Ectodermal cell (in vitro differentiated cells): ENCODE results near the gene EYS.

ENCODE experiments used
- H3K27ac ChIP-seq: 2 replicates; pipeline ENCODE4 v1.7.0; 2013; ENCODE audit warnings: mild to moderate bottlenecking, low read depth, low read length; ENCODE audit not compliant: insufficient read depth, poor library complexity, severe bottlenecking
- H3K27me3 ChIP-seq: 2 replicates; pipeline ENCODE4 v1.7.0; 2013; ENCODE audit warnings: mild to moderate bottlenecking, low read length; ENCODE audit not compliant: insufficient read depth, control insufficient read depth, poor library complexity, severe bottlenecking
- H3K36me3 ChIP-seq: one replicate; pipeline ENCODE4 v1.7.0; 2013; ENCODE audit warnings: low read length; ENCODE audit not compliant: control insufficient read depth, insufficient read depth
- H3K4me1 ChIP-seq: one replicate; pipeline ENCODE4 v1.7.0; 2013; ENCODE audit warnings: low read length; ENCODE audit not compliant: control insufficient read depth, insufficient read depth
- H3K4me3 ChIP-seq: 2 replicates; pipeline ENCODE4 v1.7.0; 2013; ENCODE audit warnings: low read depth, low read length, control low read depth; ENCODE audit not compliant: insufficient read depth
- H3K9me3 ChIP-seq: 2 replicates; pipeline ENCODE4 v1.7.0; 2013; ENCODE audit warnings: mild to moderate bottlenecking, low read length, moderate library complexity; ENCODE audit not compliant: control insufficient read depth
- WGBS, 2 experiments: methylation state at CpG; one replicate each; pipeline ENCODE4 v1.1.7; 2013; ENCODE audit warnings: missing lambda C conversion rate in 2 of 2; 5-methylcytosine and 5-hydroxymethylcytosine counted together

EYS gene

GRCh38 chr6:64310214-64310613, 1396.8 kb downstream of the EYS start:
- Histone ChIP-seq H3K9me3 (no peaks in the 10 kb centered on the region), H3K4me1 (no peaks in the 10 kb centered on the region), H3K4me3 (no peak overlapping the region), H3K27ac (no peak overlapping the region), H3K27me3 (no peaks in the 10 kb centered on the region), H3K36me3 (no peaks in the 10 kb centered on the region)

DNA sequence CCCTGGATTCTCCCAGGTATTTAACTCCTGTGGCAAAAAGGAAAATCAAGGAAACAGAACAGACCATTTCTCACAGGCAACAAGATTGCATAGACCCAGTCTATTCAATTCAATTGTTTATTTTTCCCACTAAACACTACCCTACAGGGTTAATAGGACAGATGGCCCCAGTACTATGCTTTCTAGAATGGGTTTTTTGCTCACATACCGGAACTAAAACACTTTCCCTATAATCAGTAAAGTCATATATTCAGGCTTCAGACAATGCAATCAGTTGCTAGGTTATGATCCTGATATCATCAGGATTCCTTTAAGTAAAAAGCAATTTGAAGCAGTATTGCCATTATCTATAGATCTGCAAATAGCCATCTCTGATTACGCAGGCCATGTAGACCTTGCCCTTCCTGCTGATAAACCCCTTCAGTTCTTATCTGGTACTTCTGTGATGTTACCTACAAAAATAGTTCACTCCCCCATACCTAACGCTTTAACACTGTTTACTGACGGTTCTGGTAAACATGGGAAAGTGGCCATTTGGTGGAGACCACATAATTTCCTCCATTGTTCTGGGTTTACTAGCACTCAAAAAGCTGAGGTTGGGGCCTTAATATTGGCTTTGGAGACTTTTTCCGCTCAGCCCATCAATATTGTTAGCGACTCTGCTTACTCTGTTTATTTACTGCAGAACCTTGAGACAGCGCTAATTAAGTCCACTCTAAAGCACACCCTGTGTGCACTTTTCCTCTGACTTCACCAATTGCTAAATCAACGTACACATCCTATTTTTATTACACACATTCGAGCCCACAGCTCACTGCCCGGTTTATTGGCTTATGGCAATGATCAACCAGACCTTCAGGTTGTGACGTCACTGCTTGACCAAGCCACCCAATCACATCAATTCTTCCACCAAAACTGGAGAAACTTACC, 1405.5 kb downstream of the EYS start:
- no peaks in the 10 kb centered on the region for H3K27me3 ChIP-seq
- no peaks in the 10 kb centered on the region for H3K9me3 ChIP-seq
- no peak overlapping the region for H3K27ac ChIP-seq
- H3K4me1 ChIP-seq: no peaks in the 10 kb centered on the region
- WGBS, 2 experiments: 92 to 96% methylated on average over 11 of the region's 11 CpGs
- H3K4me3 ChIP-seq: no peak overlapping the region
- no peaks in the 10 kb centered on the region for H3K36me3 ChIP-seq

DNA sequence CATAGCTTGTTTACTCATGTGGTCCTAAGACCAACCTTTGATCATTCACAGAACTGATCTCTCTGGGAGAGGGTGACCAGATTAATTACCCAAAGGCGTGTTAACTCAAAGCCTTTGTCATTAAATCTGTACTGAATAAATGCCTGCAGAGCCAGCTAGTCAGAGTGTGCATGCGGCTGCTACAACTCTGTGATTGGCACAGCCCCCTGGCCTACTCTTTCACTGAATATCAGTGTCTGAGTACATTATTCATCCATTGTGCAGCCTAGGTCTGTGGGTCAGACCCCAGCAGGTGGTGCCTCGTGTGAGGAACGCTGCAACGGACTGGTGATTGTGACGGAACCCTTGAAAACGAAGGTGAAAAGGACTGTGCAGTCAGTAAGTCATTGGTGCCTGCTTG, 1407.8 kb downstream of the EYS start:
- H3K36me3 ChIP-seq: no peaks in the 10 kb centered on the region
- no peaks in the 10 kb centered on the region for H3K9me3 ChIP-seq
- no peaks in the 10 kb centered on the region for H3K4me1 ChIP-seq
- no peaks in the 10 kb centered on the region for H3K27me3 ChIP-seq
- H3K27ac ChIP-seq: no peak overlapping the region
- H3K4me3 ChIP-seq: no peak overlapping the region
- 93% methylated on average over 7 of the region's 7 CpGs for WGBS, 2 experiments

DNA sequence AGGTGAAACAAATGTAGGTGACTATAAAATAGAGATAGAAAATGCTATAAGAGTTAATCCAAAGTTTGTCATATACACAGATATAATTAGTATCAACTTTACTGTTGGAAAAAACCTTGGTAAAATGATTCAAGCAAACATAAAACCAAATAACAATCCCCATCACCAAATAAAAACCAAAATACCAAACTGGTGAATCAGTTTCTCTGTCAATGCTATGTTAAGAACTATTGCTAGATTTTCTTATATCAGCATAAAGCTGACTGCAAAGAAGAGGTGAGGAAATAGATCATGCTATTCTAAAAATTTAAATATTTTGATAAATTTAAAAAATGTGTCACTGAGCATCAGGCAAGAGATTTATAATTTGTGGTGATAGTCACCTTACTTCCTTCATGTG, 1413.0 kb downstream of the EYS start:
- H3K9me3 ChIP-seq: no peaks in the 10 kb centered on the region
- H3K4me3 ChIP-seq: no peak overlapping the region
- H3K27me3 ChIP-seq: no peaks in the 10 kb centered on the region
- no peak overlapping the region for H3K27ac ChIP-seq
- no peaks in the 10 kb centered on the region for H3K36me3 ChIP-seq
- no peaks in the 10 kb centered on the region for H3K4me1 ChIP-seq

DNA sequence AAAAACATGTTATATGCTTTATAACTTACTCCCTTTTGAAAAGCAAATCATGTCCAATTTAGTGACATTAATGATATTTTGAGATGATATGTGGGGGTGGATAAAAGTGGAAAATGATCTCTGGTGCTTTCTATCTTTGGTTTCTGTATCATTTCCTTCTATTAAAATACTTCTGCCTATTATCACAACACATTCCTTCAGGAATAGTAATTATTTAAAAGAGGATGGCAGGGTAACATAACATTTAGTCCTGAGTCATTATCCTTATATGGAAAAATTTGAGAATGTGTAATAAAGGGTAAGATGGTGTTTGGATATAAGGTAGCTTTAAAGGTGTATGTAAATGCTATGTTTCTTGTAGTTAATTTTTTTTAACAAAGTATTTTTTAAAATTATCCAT, 1413.7 kb downstream of the EYS start:
- no peak overlapping the region for H3K27ac ChIP-seq
- no peaks in the 10 kb centered on the region for H3K36me3 ChIP-seq
- no peak overlapping the region for H3K4me3 ChIP-seq
- no peaks in the 10 kb centered on the region for H3K4me1 ChIP-seq
- no peaks in the 10 kb centered on the region for H3K27me3 ChIP-seq
- H3K9me3 ChIP-seq: no peaks in the 10 kb centered on the region

- Histone ChIP-seq H3K9me3 (no peaks in the 10 kb centered on the region), H3K36me3 (no peaks in the 10 kb centered on the region), H3K27me3 (no peaks in the 10 kb centered on the region), H3K4me3 (no peak overlapping the region), H3K27ac (no peak overlapping the region), H3K4me1 (no peaks in the 10 kb centered on the region)
- 45 to 50% methylated on average over 2 of the region's 3 CpGs for WGBS, 2 experiments
Observed at GRCh38 chr6:64290867-64291266, 1416.2 kb downstream of the EYS start.

DNA sequence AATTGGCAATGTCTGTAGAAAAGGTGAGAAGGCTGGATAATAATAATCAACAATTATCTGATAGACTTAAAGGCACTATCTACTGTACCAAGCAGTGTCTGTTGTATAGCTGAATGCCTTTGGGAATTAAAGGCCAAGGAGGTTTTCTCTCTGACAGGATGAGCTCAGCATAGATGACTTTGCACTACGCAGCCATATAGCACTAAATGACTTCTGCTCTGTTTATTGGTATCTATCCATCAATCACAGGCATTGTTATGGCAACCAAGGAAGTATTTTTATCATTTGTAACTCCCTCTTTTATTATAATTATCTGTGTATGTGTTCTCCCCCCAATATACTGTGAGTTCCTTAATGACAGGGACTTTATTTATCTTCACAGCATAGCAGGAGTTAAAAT, 1417.1 kb downstream of the EYS start:
- no peaks in the 10 kb centered on the region for H3K9me3 ChIP-seq
- no peak overlapping the region for H3K4me3 ChIP-seq
- H3K4me1 ChIP-seq: no peaks in the 10 kb centered on the region
- H3K27me3 ChIP-seq: no peaks in the 10 kb centered on the region
- H3K36me3 ChIP-seq: no peaks in the 10 kb centered on the region
- WGBS, 2 experiments: 86 to 90% methylated on average over 1 of the region's 1 CpG
- no peak overlapping the region for H3K27ac ChIP-seq

DNA sequence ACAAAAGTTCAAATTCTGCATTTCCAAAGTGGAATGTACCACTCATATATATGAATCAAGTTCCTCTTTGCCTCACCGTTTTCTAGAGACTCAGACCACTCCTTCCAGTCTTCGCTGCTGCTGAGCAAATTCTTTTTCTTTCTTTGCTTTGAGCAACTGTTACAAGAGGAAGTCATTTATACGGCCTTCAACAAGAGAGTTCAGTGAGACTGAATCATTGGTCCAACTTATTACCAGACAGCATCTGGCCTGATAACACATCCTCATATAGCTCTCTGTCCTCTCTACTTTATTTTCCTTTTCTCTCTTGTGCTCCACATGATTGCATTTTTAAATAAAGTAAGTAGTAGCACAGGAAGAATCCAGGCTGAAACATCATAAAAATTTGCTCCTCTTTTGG, 1418.7 kb downstream of the EYS start:
- Histone ChIP-seq H3K9me3 (no peaks in the 10 kb centered on the region), H3K36me3 (no peaks in the 10 kb centered on the region), H3K27ac (no peak overlapping the region), H3K4me3 (no peak overlapping the region), H3K4me1 (no peaks in the 10 kb centered on the region), H3K27me3 (no peaks in the 10 kb centered on the region)
- WGBS, 2 experiments: 58 to 59% methylated on average over 3 of the region's 3 CpGs

DNA sequence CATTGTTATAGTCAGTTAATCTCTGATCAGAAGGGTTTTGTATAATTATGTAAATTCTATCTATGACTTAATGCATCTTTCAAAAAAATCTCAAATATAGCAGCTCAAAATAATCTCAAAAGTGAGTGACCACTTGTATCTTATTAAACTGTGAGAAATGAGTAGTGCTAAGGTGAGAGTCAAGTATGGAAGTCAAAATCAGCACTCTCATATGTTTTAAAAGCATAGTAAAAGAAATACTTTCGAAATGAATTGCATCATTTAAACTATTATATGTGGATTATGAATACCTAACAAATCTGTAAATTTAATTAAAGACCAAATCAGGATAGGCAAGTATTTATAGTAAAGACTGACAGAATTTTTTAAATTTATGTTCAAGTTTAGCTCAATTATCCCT, 1425.9 kb downstream of the EYS start:
- no CpG with 5 or more reads among the region's 1 CpG for WGBS, 2 experiments

GRCh38 chr6:64280569-64280968, 1426.5 kb downstream of the EYS start:
- whole genome bisulfite sequencing, 2 experiments: no CpG with 5 or more reads among the region's 1 CpG
- Histone ChIP-seq H3K27me3 (no peaks in the 10 kb centered on the region), H3K9me3 (no peaks in the 10 kb centered on the region), H3K27ac (no peak overlapping the region), H3K4me3 (no peak overlapping the region), H3K4me1 (no peaks in the 10 kb centered on the region), H3K36me3 (no peaks in the 10 kb centered on the region)

More for the DNA sequence above, 1425.9 kb downstream of the EYS start:
- Histone ChIP-seq H3K4me3 (no peak overlapping the region), H3K27me3 (no peaks in the 10 kb centered on the region), H3K27ac (no peak overlapping the region), H3K36me3 (no peaks in the 10 kb centered on the region), H3K9me3 (no peaks in the 10 kb centered on the region), H3K4me1 (no peaks in the 10 kb centered on the region)
